Femur (tissue), 1 donor: ENCODE measurements around the gene BOC.
"Not testable (repeated sequence)": the region's sequence is repeated elsewhere in the genome, so short reads cannot be mapped to it uniquely, and the experiment has no call there.

Experiments used
- DNase-seq: peaks from one replicate; pipeline ENCODE4 v3.0.0-alpha.2; 2017

The BOC gene

DNA sequence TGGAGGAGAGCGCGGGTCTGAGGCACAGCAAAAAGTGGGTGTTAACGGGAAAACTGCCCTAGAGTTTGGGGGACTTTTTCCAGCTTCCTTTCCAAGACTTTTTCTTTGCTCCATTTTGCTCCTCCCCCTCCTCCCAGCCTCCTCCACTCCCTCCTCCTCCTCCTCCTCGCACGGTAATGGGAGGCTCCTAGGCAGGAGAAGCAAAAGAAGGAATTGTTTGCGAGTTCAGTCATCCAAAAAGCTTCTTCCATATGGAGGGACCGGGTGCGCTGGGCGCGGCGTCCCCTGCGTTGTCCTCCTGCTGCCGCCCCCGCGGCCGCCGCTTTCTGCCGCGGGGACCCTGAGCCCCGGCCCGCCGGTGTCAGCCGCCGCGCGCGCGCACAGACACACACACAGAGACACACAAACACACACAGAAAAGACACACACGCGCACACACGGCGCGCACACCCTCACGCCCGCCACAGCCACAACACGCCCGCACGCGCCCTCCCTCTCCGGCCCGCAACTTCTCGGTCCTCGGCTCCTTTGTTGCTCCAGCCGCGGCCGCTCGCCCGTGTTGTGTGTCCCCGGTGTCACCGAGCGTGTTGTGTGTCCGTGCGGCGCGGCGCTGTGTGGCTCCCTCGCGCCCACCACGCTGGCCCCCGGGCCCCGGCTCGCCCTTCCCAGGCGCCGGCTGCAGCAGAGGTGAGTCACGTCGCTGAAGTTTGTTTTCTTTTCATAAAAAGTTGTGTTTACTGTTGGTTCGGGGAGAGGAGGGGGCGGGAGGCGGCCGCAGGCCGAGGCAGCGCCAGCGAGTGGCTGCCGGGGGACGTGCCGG is at the start of gene BOC:
BOC (plus strand) TSS at position 228 of the 820 bp plus-strand sequence. CDS start 38,246 bp downstream, outside the sequence.
- peak; percentile 87 for DNase-seq

GRCh38 chr3:113161661-113162060 is 49.7 kb upstream of the BOC start:
- no peak for DNase-seq

DNA sequence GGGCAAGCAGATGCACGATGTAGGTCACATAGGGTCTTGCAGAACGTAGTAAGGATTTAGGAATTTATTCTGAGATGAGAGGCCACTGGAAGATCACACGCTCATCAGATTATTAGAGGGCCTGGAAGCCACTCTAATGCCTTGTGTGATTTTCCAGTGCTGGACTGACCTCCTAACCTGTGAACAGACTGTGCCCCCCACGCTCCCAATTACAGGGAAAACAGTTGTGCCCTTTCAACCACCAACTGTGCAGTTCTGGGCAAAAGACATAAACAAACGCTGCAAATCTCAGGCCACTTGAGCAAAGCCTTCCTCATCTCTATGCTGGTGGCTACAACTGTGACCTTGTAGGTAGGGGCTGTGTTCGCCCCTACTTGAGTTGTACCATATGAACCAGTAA is 48.2 kb upstream of the BOC start:
- DNase-seq: no peak

GRCh38 chr3:113165841-113166240 is 45.5 kb upstream of the BOC start:
- no peak for DNase-seq

DNA sequence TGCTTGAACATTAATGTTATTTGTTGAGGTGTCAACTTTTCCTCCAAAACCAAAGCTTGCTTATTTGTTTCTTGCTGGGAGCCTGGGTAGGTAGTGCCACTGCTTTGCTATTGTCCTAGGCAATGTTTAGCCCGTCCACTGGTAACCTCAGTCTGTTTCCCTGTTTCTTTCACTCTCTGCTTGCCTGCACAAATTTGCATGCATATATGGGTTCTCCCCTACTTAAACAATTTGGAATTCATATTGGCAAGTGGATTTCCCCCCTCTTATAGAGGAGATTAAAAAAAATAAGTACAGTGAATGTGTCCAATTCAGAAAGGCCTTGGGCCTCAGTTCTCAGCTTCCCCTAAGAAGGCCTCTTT is 45.0 kb upstream of the BOC start:
- DNase-seq: no peak

DNA sequence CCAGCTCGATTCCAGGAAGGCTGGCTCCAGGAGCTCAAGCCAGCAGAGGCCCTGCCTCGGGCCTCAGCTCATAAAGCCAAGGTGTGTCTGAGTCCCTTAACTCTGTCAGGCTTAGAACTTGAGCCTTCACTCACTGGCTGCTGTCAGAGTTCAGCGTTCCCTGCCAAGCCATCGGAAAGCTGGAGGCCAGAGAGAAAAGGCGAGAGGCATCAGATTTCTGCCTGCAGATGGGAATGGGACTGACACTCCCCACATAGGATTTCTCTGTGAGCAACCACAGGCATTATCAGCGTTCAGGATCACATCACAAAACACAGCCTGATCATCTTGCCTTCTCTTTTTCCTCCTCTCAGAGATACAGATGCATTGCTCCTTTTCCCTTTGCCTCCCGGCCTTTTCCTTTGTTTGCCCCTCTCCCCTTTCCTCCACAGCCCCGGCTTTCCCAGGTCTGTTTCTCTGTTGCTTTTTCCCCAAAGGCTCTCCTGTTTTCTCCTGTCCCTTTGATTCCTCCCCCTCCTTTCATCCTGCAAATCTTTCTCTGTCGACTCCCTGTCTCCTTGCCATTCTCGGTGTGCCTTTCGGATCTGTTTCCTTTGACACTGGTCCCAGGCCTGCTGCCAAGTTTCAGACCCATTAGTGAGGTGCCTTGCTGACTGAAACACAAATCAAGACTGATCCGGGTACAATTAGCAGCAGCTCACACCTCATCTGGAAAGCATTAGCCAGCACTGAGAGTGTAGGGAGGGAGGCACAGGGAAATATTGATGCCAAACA is 44.5 kb upstream of the BOC start:
- DNase-seq: peak; percentile 95

DNA sequence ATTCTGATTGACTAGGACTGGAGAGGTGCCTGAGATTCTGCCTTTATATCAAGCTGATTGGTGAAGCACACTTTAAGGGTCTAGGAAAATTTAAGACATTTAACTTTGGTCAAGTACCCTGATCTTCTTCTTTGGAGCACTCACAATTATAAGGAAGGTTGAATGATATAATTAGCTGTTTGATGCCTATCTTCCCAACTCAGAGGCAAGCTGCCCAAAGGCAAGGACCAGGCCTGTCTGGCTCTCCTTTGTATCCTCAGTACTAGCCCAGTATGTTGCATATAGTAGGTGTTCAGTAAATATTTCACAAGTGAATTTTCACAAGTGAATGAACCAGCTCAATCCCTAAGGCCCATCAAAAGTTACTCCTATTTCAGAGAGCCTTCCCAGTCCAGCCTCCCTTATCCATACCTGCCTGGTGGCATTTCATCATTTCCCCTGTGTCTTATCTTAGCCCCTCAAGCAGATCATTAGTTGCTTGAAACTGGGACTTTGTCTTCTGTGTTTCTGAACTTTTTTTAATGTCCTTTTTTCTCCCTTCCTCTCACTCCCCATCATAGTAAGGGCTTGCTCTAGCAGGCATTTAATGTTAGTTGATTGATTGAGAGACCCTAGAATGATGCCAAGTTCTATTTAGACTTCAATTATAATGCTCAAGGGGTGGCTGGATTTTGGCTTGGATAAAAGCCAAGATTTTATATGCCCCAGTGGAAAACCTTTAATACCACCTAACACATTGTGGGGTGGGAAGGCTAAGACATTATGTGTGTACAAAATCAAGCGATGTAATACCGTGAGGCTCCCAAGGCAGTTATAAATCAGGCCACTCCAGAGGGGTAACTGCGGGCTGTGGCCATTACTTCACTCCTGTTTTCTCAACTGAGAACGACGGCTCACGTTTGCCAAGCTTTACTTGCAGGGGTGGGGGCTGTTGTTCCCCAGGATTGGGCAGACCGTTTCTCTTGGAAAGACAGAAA is 43.2 kb upstream of the BOC start:
- DNase-seq: peak; percentile 58

GRCh38 chr3:113169891-113170452 is 41.4 kb upstream of the BOC start:
- no peak for DNase-seq

GRCh38 chr3:113170771-113171170 is 40.6 kb upstream of the BOC start:
- DNase-seq: no peak

DNA sequence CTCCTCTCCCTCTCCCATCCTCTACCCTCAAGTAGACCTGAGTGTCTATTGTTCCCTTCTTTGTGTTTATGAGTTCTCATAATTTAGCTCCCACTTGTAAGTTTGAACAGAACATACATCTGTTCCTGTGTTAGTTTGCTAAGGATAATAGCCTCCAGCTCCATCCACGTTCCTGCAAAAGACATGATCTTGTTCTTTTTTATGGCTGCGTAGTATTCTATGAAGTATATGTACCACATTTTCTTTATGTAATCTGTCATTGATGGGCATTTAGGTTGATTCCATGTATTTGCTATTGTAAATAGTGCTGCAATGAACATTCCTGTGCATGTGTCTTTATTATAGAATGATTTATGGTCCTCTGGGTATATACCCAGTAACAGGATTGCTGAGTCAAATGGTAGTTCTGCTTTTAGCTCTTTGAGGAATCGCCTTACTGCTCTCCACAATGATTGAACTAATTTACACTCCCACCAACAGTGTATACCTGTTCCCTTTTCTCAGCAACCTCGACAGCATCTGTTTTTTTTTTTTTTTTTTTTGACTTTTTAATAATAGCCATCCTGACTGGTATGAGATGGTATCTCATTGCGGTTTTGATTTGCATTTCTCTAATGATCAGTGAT is 39.6 kb upstream of the BOC start:
- DNase-seq: not testable (repeated sequence)

DNA sequence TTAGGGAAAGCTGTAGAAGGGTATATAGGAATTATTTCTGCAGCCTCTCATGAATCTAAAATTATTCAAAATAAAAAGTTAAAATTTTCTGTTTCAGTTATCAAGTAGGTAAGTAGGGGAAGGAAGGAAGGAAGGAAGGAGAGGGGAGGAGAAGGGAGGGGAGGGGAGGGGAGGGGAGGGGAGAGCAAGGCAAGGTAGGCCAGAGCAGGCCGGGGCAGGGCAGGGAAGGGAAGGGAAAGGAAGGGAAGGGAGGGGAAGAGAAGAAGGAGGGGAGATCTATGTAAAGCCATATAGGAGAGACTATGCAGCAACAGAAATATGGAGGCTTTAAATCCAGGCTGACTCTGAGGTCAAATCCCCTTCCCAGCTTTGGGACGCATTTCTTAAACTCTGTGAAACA is 38.3 kb upstream of the BOC start:
- DNase-seq: no peak

- no peak for DNase-seq
Measured at GRCh38 chr3:113174304-113174703, 37.1 kb upstream of the BOC start.

DNA sequence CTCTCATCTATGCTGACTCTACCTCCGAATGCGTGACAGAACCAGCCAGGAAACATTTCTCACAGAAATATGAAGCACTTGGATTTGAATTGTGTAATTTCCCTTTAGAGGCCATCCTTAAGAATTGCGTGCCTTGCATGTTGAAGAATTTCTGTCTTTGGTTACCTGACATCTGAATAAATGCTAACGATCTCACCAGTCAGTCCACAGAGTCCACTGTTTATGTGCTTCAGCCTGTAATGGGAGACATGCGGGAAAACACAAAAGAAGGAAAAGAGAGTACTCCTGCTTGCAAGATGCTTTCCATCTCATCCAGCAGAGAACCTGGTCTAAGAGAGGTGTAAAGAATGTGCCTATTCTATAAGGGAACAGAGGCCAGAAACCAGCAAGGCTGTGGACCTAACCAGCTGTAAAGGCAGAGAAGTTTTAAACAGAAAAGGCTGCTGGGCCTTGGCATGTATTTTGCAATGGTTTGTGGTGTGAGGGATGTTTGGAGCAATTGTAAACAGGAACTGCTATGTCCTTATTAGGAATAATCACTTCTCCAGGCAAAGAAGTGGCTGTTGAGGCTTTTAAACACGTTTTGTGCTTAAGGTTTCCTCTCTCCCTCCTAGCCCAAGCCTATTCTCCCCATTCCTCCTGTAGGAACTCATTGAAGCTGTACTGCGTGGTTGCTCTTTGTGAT is 36.4 kb upstream of the BOC start:
- no peak for DNase-seq

DNA sequence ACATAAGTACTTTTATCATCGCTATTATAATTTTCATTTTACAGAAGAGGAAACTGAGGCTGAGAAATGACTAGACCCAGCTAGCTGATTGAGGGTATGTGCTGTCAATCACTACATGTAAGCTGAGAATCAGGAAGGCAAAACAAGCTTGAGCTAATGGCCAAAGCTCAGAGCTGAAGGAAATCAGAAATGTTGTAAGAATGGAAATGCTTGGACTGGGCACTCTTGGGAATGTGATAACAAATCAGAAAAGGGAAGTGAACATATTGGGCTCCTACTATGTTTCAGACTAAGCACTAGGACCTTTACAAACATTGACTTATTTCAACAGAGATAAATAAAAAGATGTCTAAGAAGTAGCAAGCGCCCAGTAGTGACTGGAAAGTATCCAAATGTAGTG is 33.8 kb upstream of the BOC start:
- DNase-seq: no peak

- no peak for DNase-seq
Measured at GRCh38 chr3:113179235-113179824, 32.0 kb upstream of the BOC start.

GRCh38 chr3:113183748-113184661 is 27.4 kb upstream of the BOC start:
- DNase-seq: no peak

DNA sequence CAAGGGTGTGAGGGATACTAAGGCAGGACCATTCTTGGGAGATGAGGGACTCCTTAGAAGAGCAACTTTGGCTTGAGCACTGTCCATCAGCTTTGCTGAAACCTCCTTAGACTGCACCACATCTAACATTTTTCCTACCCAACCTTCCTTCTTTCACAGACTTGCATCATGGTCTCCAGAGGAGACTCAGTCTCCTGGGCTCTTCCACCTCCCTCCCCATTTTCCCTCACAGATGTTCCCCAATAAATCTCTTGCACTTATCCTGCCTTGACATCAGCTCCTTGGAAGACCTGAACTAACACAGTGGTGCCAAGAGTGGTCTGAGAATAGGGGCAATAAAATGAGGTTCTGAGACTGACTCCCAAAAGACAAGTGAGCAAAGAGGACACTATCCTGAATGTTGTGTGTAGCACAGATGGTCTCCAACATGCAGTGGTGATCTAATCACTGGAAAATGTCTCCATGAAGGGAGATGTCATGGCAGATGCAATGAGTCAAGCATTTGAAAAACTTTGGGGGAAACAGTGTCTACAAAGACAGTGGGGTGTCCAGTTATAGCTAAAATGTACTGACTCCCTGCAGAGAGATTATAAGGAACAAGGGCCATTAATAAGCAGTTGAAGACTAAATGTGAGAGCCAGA is 26.0 kb upstream of the BOC start:
- DNase-seq: no peak

DNA sequence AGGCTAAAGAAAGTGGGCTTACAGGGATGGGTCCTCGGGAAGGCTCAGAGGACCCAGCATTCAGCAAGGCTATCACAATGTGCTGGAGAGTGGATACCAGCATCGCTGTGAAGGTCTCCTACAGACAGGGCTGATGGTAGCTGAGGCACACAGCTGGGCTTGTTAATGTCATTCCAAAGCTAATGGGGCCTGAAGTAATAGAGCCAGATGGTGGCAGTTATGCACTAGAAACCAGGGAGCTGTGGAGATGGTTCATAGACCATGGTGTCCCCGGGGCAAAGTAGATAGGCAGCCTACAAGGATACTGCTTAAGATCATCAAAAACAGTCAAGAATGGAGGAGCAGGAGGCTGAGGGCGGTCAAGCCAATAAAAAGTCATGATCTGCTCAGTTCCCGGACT is 24.8 kb upstream of the BOC start:
- no peak for DNase-seq

DNA sequence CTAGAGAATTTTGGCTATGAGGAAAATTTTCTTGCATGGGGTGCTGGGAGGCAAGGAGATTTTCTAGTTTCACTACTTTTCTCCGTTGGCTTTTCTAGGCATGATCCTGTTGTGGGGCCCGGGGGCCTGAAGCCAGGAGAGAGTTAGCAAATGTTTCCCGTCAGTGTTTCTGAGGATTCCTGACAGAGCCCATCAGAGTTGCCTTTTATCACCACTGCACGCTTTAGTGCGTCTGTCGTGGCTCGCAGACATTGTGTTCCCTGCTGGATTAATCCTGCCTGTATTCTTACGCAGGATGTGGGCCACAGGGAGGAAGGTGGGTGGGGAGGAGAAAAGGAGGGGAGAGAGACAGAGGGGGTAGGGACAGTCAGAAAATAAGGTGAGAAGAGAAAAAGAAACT is 18.1 kb upstream of the BOC start:
- DNase-seq: peak; percentile 45

GRCh38 chr3:113193719-113194118 is 17.6 kb upstream of the BOC start:
- DNase-seq: no peak
